GM18867 (cell line): ENCODE measurements around the gene ABLIM2.
A peak's percentile ranks its signal among the peaks of the same experiment; 100 is the strongest.

ENCODE experiments used
- ATAC-seq: cut with Tn5 transposase; IDR thresholded peaks from one replicate; pipeline ENCODE4 v1.9.1; 2021; ENCODE audit warnings: mild to moderate bottlenecking, moderate library complexity; ENCODE audit not compliant: unreplicated experiment

Gene ABLIM2

DNA sequence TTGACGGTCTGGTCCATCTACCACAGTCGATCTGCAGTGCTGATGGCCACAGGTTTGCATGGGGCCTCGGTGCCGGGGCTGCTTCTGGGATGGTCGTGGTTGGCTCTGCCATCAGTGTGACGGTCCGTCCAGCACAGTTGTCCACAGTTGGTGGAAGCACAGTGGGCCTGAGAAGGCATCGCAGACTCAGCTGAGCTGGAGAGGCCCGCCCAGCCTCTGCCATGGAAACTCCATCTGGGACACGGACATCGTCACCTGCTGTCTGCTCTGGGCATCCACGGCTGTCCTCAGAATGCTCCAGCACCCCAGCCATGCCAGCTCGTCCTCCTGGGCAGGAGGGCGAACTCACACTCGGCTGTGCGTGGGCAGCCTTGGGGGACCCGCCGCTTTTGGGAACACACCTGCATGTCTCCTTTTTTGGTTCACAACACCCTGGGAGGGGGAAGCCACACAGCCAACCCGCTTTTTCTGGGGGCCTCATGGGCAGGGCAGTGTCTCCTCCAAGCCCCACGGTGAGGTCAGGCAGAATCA is 33.0 kb downstream of the ABLIM2 start:
- no peak for ATAC-seq

DNA sequence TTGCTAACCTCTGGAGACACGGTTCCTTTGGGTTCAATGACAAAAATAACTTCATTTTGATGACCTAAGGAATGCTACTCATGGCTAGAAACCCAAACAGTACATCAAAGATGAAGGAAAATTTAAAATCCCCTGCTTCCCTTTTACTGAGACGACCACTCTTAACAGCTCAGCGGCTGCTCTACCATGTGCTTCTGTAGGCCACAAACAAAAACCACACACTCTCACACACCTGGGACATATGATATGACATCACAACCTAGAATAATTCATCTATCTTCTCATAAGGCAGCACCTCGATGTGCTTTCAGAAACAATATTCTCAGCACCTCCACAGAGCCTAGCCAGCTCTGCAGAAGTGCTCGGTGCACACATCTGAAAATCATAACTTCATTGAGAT is 34.7 kb downstream of the ABLIM2 start:
- ATAC-seq: no peak

DNA sequence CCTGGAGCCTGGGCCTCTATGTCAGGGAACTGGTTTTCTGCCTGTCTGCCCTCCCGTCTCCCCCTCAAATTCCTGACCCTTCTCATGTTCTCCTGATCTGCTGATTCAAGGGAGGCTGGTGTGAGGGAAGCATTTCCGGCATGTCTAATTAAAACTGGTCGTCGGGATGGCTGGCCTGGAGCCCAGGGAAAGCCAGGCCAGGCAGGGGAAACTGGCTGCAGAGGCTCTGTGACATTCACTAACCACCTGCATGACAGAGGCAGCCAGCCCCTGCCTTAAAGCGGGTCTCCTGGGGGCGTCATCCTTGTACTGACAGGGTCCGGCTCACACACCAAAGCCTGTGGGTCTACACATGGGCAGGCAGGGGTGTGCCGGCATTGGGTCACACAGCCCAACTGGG is 35.2 kb downstream of the ABLIM2 start:
- no peak for ATAC-seq

DNA sequence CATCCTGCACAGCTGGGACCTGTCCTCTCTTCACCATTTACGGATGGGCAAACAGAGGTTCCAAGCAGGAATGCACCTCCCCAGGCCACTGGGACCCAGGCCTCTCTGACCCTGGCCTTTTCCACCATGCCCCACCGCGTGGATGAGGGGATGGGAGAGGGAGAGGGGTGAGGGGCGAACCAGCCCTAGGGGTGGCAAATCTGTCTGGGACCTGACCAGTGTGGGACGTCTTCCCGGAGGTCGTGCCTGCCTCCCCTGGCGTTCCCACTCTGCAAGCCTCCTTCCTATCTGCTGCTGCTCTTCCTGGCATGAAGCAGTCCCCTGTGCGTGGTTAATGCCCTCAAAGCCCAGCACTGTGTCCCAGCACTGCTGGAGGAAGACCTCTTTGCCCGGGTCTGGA is 35.9 kb downstream of the ABLIM2 start:
- no peak for ATAC-seq

DNA sequence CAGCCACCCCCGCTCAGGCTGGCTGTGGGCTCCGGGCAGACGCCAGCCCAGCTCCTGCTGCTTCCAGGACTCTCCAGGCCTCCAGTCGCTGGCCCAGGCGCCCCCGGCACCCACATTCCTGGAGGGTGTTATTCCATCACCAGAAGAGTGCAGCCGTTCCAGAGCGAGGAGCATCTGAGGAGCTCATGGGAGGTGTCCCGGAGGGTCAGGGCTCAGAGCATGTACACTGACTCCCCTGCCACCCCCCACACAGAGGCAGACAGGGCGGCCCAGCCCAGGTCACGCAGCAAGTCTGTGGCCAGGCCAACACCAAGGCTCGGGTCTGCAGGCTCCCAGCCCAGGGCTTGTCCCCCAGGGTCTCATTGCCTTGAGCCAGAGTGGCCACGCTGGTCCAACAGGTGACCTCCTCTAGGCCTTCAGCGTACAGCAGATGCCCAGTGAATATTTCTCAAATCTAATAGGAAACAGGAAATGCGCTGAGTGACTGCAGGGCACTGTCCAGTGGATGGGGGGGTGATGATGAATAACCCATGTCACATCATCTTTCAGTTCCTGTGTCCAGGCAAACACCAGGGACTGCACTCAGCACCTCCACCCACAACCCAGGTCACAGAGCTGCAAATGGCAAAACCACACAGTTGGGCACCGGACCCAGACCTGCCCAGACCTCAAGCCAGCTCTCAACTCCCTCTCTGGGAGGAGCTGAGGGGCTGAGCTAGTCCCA is 37.2 kb downstream of the ABLIM2 start:
- no peak for ATAC-seq

DNA sequence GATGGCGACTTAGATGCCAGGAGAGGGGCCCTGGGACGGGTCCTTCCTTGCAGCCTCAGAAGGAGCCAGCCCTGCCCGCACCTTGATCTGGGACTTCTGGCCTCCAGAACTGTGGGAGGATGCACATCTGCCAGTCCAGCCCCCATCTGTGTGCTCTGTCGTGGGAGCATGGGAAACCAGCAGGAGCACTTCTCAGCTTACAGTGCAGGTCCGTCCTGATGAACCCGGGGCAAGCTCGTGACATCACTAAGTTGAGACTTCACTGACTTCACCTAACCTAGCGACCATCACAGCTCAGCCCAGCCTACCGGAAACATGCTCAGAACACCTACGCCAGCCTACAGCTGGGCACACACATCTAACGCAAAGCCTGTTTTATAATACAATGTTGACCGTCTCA is 38.1 kb downstream of the ABLIM2 start:
- ATAC-seq: no peak

DNA sequence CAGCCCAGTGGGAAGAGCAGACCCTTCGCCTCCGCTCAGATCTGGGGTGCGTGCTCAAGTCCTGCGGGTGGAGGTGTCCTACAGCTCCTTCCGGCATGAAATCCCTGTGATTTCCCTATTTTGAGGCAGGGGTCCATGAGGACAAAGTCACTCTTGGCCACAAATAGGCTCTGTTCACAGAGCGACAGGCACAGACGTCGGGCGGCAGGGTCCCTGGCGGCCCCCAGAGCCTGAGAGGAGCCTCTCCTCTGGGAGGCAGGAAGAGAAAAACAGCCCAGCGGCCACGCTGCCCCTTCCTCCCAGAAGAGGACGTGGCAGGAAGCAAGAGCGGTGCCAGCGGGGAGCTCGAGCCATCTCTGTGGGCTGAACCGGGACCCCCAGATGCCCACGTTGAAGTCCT is 38.7 kb downstream of the ABLIM2 start:
- ATAC-seq: no peak

DNA sequence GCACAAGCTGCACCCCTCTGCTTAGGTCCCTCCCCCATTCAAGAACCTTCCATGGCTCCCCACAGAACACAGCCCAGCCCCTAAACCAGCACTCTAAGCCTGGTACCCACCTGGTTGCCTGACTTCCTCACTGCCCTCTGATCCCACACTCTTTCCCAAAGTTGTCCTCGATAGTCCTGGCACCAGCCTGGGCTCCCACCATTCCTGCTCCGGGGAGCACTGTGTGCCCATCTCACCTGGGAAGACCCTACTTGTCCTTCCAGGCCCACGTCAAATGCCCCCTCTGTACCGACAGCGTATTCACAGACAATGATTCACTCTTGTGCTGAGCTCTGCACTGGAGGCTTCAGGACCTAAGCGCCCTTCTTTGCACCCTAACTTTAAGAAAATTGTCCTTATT is 40.1 kb downstream of the ABLIM2 start:
- no peak for ATAC-seq

DNA sequence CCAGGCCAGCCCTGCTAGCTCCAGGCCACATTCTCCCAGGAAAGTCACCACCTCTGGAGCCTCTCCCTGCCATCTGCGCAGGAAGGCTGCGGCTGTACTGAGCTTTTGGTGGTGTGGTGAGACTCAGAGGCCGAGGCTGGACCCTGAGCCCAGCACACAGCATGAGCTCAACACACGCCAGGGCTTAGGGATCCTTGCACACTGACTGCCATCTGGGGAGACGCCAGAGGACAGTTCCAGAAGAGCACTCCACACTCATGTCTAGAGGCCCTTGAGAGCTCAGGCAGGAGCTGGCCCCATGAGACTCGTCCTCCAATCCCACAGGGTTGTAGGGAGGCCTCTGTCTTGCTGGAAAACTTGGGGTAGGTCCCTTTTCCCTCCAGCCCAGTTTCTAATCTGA is 40.6 kb downstream of the ABLIM2 start:
- ATAC-seq: no peak

DNA sequence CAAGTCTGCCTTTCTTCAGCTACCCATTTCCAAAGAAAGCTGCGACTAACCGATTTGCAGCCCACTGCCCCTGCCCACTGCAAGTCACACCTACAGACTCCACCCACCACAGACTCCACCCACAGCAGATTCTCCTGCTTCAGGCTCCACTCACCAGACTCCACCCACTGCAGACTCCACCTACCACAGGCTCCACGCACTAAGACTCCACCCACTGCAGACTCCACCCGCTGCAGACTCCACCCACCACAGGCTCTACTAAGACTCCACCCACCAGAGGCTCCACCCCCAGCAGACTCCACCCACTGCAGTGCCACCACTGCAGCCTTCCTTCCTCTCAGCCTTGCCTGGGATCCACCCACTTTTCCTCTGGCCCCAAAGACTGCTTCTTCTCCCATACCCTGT is 41.3 kb downstream of the ABLIM2 start:
- peak; percentile 42 for ATAC-seq

DNA sequence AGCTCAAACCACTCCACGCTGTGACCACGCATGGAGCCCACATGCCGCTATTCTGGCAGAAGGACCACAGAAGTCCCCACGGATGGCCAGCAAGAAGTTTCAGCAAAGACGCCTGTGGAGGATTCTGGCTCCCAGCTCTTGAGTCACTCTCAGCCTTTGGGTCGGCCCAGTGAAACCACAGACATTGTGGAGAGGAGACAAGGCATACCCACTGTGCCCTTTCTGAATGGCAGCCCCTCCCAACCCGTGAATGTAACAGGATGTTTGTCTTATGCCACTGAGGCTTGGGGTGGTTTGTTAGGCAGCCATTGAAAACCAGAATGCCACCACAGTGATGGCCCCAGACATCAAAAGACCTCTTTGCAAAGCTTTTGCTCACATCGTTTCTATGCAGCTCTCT is 42.7 kb downstream of the ABLIM2 start:
- ATAC-seq: no peak

DNA sequence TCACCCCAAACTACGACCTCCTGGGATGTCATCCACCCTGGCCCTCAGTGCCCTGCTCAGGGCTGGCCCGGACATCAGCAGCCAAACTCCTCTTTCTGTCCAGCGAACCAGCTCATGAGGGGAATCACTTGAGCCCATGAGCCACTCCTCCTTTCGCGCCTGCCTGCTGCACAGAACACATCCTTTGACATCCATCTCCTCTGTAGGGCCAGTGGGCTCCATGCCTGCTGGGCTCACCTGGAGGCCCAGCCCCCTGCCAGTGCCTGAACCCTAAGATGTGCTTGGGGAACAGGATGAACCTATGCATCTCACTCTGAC is 43.5 kb downstream of the ABLIM2 start:
- ATAC-seq: no peak

DNA sequence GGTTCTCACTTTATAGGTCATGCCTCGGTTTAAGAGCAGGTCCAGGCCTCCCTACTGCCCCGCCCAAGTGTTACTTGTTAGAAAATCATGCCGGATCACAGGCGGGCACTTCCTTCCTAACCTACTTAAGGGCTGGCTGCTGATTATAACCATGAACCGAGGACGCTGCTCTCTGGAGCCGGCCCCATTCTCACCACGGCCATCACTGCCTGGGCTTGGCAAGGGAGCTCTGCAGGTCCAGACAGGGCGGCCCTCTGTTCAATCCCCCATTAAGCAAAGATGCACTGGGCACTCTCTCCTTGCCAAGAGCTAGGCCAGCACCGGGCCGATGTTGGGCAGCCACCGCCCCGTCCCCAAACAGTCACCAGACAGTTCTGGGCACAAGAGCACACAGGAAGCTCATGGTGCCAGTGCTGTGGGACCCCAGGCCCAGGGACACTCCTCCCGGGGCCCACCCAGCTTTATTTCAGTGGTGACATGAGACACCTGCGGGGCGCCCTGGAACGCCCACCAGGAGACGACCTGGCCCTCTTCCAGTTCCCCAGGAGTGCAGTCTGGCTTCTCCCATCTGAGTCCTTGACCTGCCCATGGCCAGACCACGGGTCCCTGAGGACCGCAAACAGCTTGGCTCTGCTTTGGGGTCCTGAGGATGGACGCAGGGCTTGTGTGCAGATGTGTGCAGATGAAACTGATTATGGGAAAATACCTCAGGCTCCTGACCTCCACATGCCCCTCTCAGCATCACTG is 44.0 kb downstream of the ABLIM2 start:
- no peak for ATAC-seq

DNA sequence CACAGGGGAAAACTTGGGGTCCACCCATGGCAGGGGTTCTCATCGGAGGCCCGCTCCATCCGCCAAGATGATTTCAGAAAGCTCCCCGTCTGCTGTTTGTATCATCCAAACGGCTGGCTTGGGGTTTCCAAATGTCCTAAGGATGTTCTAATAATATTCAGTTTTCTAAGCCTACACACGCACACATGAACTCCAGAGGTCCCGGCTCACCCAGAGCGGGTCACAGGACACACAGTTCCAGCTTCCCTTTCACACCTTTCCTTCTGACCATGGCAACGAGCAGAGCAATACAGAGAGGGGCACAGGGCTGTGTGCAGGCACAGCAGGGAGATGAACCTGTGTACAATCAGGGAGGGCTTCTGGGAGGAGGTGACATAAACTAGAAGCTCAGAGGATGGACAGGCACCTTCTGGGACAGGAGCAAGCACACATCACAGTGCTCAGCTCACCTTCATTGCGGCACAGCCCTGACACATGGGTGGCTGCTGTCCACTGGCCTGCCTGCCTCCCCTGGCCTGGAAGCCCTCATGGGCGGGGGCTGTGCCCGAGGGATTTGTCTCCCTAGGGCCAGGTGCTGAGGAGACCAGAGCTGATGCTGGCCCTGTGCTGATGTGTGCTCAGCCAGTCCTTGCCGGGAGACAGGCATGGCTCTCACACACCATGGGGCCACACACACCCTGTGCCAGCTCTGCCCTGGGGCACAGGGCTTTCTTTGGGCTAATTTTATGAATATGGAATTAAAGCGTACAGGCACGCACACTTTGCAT is 44.8 kb downstream of the ABLIM2 start:
- no peak for ATAC-seq

DNA sequence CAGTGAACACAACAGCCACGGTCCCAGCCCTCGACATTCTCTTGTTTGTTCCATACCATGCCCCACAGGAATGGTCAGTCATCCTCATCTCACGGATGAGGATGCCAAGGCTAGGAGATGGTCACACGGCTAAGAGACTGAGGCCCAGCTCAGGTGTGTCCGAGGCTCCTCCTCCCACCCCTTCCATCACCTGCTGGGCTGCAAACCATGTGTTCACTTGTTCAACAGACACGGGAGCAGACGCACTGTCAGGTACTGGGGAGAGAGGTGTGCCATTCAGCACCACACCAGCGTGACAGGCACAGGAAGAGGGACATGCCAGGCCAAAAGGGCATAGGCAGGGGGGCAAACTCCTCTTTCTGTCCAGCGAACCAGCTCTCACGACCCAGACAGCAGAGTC is 45.9 kb downstream of the ABLIM2 start:
- ATAC-seq: no peak

DNA sequence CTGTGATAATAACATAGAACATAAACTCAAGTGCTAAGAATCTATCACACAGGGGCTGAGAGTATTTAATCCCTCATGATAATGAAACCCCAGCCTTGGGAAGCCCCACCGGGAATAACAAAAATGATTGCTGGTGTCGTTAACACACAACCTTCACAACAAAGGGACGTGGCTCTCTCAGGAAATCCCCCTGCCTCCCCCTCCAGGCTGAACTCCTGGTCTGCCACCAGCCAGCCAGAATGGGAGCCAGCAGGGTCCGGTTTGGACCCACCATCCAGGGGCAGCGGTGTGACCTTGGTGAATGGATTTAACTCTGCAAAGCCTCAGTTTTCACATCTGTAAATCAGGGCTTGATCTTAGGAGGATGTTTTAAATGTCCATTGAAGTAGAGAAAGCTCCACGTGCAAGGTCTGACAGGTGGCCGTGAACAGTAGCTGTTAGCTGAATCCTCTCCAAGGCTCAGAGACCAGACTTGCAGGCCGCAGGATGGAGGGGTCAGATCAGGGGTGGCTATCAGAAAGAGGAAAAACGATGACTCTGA is 46.5 kb downstream of the ABLIM2 start:
- no peak for ATAC-seq

DNA sequence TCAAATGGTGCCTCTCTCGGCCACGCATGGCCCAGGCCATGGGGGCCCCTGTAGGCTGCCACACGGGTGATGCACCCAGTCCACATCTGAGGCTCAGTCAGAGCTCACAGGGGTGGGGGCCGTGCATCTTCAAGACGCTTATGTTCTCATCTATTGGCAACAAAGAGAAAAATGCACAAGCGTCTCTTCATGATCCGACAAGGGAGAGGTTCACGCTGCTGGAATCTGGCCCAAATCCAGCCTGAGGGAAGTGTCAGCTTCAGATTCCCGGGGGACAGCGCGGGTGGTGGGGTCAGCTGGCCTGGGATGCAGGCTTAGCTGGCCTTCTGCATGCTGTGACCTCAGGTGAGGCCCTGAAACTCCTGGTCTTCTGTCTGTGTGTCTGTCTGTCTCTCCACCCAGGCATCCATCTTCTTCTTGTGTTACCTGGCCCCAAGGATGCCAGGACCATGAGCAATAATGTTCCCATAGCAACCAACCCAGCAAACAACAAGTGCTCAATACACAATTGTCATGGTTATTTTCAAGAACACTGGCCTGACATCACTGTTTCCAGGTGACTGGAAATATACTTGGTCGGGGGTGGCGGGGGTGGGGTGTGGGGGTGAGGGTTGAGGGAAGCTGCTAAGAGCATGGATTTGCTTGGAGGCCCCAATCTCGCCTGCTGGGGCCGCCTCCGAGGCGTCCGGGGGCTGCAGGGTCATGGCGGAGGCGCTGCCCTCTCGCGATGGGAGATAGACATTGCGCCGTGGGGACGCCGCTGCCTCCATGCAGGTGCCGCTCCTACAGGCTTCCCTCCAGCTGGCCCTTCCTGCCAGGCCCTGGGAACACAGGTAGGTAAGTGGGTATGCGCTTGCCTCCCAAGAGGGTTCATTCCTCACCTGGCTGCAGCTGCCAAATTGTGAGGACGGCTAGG is 48.3 kb downstream of the ABLIM2 start:
- no peak for ATAC-seq

DNA sequence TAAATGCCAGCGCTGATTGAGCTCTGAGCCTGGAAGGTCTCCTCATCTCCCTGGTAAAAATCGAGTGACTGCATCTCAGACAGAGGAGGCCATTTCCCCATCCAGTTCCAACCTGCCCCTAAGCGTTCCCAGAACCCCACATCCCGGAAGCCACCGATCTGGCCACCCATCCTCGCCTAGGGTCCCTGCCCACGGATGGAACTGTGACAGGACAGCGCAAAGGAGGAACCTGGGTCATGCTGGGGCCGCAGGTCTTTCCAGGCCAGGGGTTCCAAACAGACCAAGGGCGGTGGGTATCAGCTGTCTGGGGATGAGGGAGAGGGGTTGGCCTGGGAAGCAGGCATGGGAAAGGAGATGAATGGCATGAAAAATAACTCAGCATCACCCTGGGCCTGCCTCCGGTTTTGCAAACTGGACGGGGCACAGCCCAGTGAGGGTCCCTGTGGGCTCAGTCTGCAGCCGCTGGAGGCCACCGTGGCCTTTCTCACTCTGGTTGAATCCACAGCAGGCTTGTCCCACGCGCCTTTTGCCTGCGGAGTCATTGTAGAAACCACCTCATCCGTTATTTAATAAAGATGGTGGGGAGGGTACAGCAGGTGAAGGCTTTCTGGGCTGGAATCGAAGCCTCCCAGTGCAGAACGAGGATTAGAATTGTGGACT is 49.1 kb downstream of the ABLIM2 start:
- no peak for ATAC-seq

DNA sequence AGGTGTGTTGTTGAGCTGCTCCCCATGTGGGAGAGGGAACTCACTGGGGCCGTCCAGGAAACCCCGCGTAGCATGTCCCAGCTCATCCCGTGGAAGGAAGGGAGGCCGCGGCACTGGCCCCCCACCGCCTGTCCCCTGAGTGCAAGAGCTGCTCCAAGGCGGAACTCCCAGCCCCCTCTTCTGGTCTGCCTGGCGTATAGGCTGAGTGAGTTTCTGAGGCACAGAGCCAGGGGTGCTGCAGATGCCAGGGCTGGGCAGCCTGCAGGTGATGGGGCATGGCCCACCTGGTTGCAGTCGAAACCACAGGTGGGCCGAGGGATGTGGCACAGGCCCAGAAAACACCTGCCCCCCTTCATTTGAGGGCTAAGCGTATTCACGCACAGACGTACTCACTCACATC is 49.6 kb downstream of the ABLIM2 start:
- no peak for ATAC-seq

DNA sequence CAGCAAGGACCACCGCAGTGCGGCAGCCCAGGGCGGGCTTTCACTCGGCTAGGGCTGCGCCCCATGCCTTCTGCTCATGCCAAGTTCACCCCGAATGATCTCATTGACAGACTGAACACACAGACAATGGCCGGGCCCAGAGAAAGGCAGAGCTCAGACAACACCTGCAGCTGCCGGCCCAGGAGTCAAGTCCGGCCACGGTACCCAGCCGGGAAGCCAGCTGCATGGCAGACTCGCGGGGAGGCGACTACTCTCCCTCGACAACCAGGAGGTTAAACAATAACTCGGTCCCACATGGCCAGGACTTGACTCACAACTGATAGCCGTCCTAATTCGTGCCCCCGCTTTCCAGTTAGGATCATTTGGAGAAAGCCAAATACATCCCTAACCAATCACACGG is 50.4 kb downstream of the ABLIM2 start:
- no peak for ATAC-seq
